Keratinocyte (primary cell): ENCODE data around the gene VEZF1. TPM values are rescaled to one million over a fixed set of nuclear protein-coding genes. Genes with fewer than 3 reads are reported as not detected.
"Not testable (repeated sequence)": the region's sequence is repeated elsewhere in the genome, so short reads cannot be mapped to it uniquely, and the experiment has no call there.

Source experiments
- DNase-seq: peaks from one replicate; pipeline ENCODE4 v3.0.0-alpha.2; 2011; ENCODE audit warnings: low read depth, missing footprints, low spot score
- FAIRE-seq: peaks from 2 replicates; lab custom pipeline; 2011; peaks lifted over from hg19 to GRCh38; lab: Jason Lieb, UNC
- H2AFZ ChIP-seq: 2 replicates; pipeline ENCODE4 v1.6.0; 2012; ENCODE audit warnings: low read length, control low read depth, inconsistent platforms; ENCODE audit not compliant: control insufficient read depth
- H3K27ac ChIP-seq: 2 replicates; pipeline ENCODE4 v1.5.1; 2011; ENCODE audit warnings: low read length; ENCODE audit not compliant: control insufficient read depth, insufficient read depth
- H3K27me3 ChIP-seq: 3 replicates; pipeline ENCODE4 v1.6.0; 2011; ENCODE audit warnings: low read length; ENCODE audit not compliant: control insufficient read depth, insufficient read depth; ENCODE audit errors: extremely low read depth
- H3K36me3 ChIP-seq, 2 experiments: 2 replicates in 1 of 2; 3 replicates in 1 of 2; pipeline ENCODE4 v1.5.1; 2011; ENCODE audit warnings: low read length in 2 of 2, mild to moderate bottlenecking in 1 of 2; ENCODE audit not compliant: control insufficient read depth in 2 of 2, insufficient read depth in 2 of 2; ENCODE audit errors: extremely low read depth in 1 of 2
- H3K4me1 ChIP-seq: 3 replicates; pipeline ENCODE4 v1.5.1; 2011; ENCODE audit warnings: low read length; ENCODE audit not compliant: control insufficient read depth, insufficient read depth; ENCODE audit errors: extremely low read depth
- H3K4me2 ChIP-seq: 3 replicates; pipeline ENCODE4 v1.6.0; 2011; ENCODE audit warnings: low read depth, low read length; ENCODE audit not compliant: control insufficient read depth, insufficient read depth; ENCODE audit errors: extremely low read depth
- H3K4me3 ChIP-seq, 3 experiments: fragments of 200-600 bp in 1 of 3; sonication (generic) in 1 of 3; 2 replicates in 2 of 3; 3 replicates in 1 of 3; pipeline ENCODE4 v1.5.1; 2011 to 2016; ENCODE audit warnings: low read length in 3 of 3, mild to moderate bottlenecking in 3 of 3, control low read depth in 2 of 3, inconsistent platforms in 1 of 3, low read depth in 1 of 3, mixed read lengths in 1 of 3, mixed run types in 1 of 3, moderate library complexity in 1 of 3; ENCODE audit not compliant: control insufficient read depth in 2 of 3, insufficient read depth in 2 of 3; ENCODE audit errors: extremely low read depth in 1 of 3
- H3K79me2 ChIP-seq: 2 replicates; pipeline ENCODE4 v1.6.0; 2012; ENCODE audit warnings: low read length; ENCODE audit not compliant: control insufficient read depth, insufficient read depth
- H3K9ac ChIP-seq: 3 replicates; pipeline ENCODE4 v1.6.0; 2011; ENCODE audit warnings: low read length; ENCODE audit not compliant: control insufficient read depth, insufficient read depth; ENCODE audit errors: extremely low read depth
- H3K9me1 ChIP-seq: 3 replicates; pipeline ENCODE4 v1.6.0; 2011; ENCODE audit warnings: low read length; ENCODE audit not compliant: control insufficient read depth, insufficient read depth; ENCODE audit errors: extremely low read depth
- H3K9me3 ChIP-seq: 2 replicates; pipeline ENCODE4 v1.5.1; 2012; ENCODE audit warnings: low read depth, low read length; ENCODE audit not compliant: control insufficient read depth
- H4K20me1 ChIP-seq: 3 replicates; pipeline ENCODE4 v1.6.0; 2011; ENCODE audit warnings: low read length; ENCODE audit not compliant: control insufficient read depth, insufficient read depth; ENCODE audit errors: extremely low read depth
- EZH2 ChIP-seq: IDR thresholded peaks from one replicate; pipeline ENCODE4 v1.6.1; 2012; ENCODE audit warnings: inconsistent platforms, mild to moderate bottlenecking, low read length, moderate library complexity
- dilution Hi-C: fragments of 300-500 bp; cut with MboI; formaldehyde crosslinking; loops from one replicate; pipeline ENCODE4 v1.7.0; 2020; ENCODE audit warnings: low sequenced_read_pairs; ENCODE audit not compliant: extremely low pct_ligation_motif_present
- polyA plus RNA-seq, 5 experiments: library from polyadenylated mRNA; depleted of rRNA in 3 of 5; stranded (reverse) in 3 of 5; stranded (forward) in 1 of 5; unstranded in 1 of 5; fragments of >200 nt; gene quantifications; 1 replicate in 1 of 5; 2 replicates in 3 of 5; 3 replicates in 1 of 5; pipeline versions ENCODE4 v1.2.1 to v1.2.3, GENCODE V29; 2011 to 2012; ENCODE audit warnings: missing spikeins in 2 of 5, low read depth in 1 of 5, low replicate concordance in 1 of 5
- TF ChIP-seq, protein P1 (sequence below), 3 experiments: IDR thresholded peaks in 1 of 3; conservative IDR thresholded peaks in 1 of 3; optimal IDR thresholded peaks in 1 of 3; 2 replicates in 2 of 3; 3 replicates in 1 of 3; pipeline versions ENCODE3 to v1.5.1; 2011; ENCODE audit warnings: low read length in 3 of 3, mild to moderate bottlenecking in 3 of 3, moderate library complexity in 2 of 3, control low read depth in 1 of 3, inconsistent platforms in 1 of 3; ENCODE audit not compliant: insufficient read depth in 2 of 3; ENCODE audit errors: extremely low read depth in 1 of 3

The VEZF1 gene
- polyA plus RNA-seq, 1 donor (not counting 4 experiments of a cell fraction or from before 2014, with no cell fraction given), result 22.8 TPM

- Histone ChIP-seq H3K4me2 (no peak overlapping the region), H3K4me1 (no peaks in the 10 kb centered on the region), H3K27me3 (peaks cover 4% of the 10 kb centered on the region), H3K36me3 (no peaks in the 10 kb centered on the region), H3K9me1 (no peaks in the 10 kb centered on the region), H4K20me1 (no peaks in the 10 kb centered on the region), H3K79me2 (no peaks in the 10 kb centered on the region), H3K4me3 (no peak overlapping the region), H3K27ac (no peak overlapping the region), H3K9me3 (no peaks in the 10 kb centered on the region), H2AFZ (no peak overlapping the region), H3K9ac (no peak overlapping the region)
- FAIRE-seq (no peak), DNase-seq (no peak)
- dilution Hi-C loops, result no loop called here
- TF ChIP-seq, protein P1, sequence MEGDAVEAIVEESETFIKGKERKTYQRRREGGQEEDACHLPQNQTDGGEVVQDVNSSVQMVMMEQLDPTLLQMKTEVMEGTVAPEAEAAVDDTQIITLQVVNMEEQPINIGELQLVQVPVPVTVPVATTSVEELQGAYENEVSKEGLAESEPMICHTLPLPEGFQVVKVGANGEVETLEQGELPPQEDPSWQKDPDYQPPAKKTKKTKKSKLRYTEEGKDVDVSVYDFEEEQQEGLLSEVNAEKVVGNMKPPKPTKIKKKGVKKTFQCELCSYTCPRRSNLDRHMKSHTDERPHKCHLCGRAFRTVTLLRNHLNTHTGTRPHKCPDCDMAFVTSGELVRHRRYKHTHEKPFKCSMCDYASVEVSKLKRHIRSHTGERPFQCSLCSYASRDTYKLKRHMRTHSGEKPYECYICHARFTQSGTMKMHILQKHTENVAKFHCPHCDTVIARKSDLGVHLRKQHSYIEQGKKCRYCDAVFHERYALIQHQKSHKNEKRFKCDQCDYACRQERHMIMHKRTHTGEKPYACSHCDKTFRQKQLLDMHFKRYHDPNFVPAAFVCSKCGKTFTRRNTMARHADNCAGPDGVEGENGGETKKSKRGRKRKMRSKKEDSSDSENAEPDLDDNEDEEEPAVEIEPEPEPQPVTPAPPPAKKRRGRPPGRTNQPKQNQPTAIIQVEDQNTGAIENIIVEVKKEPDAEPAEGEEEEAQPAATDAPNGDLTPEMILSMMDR (optimal IDR thresholded peaks at IDR 0.05 in 1 of 3, IDR thresholded peaks at IDR 0.05 in 1 of 3, conservative IDR thresholded peaks at IDR 0.05 in 1 of 3; ENCODE audit: extremely low read depth in 1 of 3, insufficient read depth in 2 of 3, low read length in 3 of 3), result no peak
- TF ChIP-seq EZH2, result no peak
Measured at GRCh38 chr17:57962279-57963148, 25.5 kb downstream of the VEZF1 start.

GRCh38 chr17:57959929-57960328 is 28.1 kb downstream of the VEZF1 start:
- Histone ChIP-seq H3K27ac (no peak overlapping the region), H3K4me3 (no peak overlapping the region), H3K9me1 (no peaks in the 10 kb centered on the region), H3K4me2 (no peak overlapping the region), H3K9ac (no peak overlapping the region), H3K4me1 (peaks cover 7% of the 10 kb centered on the region), H3K36me3 (no peaks in the 10 kb centered on the region), H3K9me3 (no peaks in the 10 kb centered on the region), H4K20me1 (no peaks in the 10 kb centered on the region), H3K79me2 (no peaks in the 10 kb centered on the region), H3K27me3 (peaks cover 4% of the 10 kb centered on the region), H2AFZ (no peak overlapping the region)
- dilution Hi-C loops, result no loop called here
- TF ChIP-seq EZH2, result no peak
- no peak for FAIRE-seq
- no peak for DNase-seq

- H3K9me1 ChIP-seq, H2AFZ ChIP-seq, H3K9ac ChIP-seq, H3K9me3 ChIP-seq, H3K79me2 ChIP-seq, H3K4me3 ChIP-seq, H4K20me1 ChIP-seq, FAIRE-seq, H3K4me2 ChIP-seq, H3K36me3 ChIP-seq, H3K27me3 ChIP-seq, DNase-seq, dilution Hi-C loops, H3K27ac ChIP-seq: not testable (repeated sequence)
- H3K4me1 ChIP-seq, result peaks cover 14% of the 10 kb centered on the region
Measured at GRCh38 chr17:57958391-57958790, 29.7 kb downstream of the VEZF1 start.
